Measurements from ENCODE around the gene DISP1. TPM values are rescaled to one million over a fixed set of nuclear protein-coding genes. Genes with fewer than 3 reads are reported as not detected.
A peak's percentile ranks its signal among the peaks of the same experiment; 100 is the strongest.

DISP1 gene
- total RNA-seq, 2 experiments from 2014 or later, result 1.4 to 1.6 TPM

DNA sequence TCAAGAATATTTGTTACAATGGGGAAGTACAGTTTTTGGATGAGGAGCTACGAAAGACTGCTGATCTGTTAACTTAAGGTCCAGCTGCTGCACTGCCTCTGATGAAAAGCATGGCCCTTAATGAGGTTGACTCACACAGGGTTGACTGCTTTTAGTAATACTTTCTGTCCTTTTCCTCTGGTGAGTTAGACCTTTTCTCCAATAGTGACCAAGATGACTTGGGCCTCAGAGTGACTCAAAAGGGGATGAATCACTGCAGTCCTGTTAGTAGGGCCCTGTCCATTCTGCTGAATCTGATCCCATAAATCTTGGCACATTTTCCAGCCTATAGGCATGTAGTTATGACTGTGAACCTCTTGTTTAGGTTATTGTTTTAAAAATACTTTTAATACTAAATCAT lies 2.7 kb downstream of the DISP1 start:
- ChIA-PET CTCF (no interaction called here), POLR2A (no interaction called here)
- H3K4me3 Mint-ChIP-seq, result peak overlapping the region; percentile 49
- Histone ChIP-seq H3K27ac (ENCODE audit: low read depth in 1 of 2, low read length in 2 of 2) (no peak overlapping the region), H3K4me3 (ENCODE audit: low read length) (no peak overlapping the region), H3K27me3 (ENCODE audit: control insufficient read depth in 1 of 2, insufficient read depth in 2 of 2, low read length in 2 of 2) (no peaks in the 10 kb centered on the region), H3K36me3 (ENCODE audit: insufficient read depth, low read length) (no peaks in the 10 kb centered on the region), H3K9me3 (ENCODE audit: control insufficient read depth in 1 of 2, insufficient read depth in 1 of 2, low read length in 2 of 2) (no peaks in the 10 kb centered on the region), H3K4me1 (ENCODE audit: insufficient read depth, low read length) (peaks cover 17% of the 10 kb centered on the region)
- peaks cover 36% of the 10 kb centered on the region for H3K4me1 Mint-ChIP-seq (ENCODE audit: low read depth)
- no peaks in the 10 kb centered on the region for H3K27me3 Mint-ChIP-seq
- no peak overlapping the region for H3K27ac Mint-ChIP-seq
- intact Hi-C loops (cut with DNase I, micrococcal nuclease), result no loop called here
- H3K36me3 Mint-ChIP-seq (ENCODE audit: low read depth), result peaks cover 3% of the 10 kb centered on the region
- no peaks in the 10 kb centered on the region for H3K9me3 Mint-ChIP-seq
- TF ChIP-seq, protein P1, sequence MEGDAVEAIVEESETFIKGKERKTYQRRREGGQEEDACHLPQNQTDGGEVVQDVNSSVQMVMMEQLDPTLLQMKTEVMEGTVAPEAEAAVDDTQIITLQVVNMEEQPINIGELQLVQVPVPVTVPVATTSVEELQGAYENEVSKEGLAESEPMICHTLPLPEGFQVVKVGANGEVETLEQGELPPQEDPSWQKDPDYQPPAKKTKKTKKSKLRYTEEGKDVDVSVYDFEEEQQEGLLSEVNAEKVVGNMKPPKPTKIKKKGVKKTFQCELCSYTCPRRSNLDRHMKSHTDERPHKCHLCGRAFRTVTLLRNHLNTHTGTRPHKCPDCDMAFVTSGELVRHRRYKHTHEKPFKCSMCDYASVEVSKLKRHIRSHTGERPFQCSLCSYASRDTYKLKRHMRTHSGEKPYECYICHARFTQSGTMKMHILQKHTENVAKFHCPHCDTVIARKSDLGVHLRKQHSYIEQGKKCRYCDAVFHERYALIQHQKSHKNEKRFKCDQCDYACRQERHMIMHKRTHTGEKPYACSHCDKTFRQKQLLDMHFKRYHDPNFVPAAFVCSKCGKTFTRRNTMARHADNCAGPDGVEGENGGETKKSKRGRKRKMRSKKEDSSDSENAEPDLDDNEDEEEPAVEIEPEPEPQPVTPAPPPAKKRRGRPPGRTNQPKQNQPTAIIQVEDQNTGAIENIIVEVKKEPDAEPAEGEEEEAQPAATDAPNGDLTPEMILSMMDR (IDR thresholded peaks at IDR 0.05), result no peak
- DNase-seq, result peak in 2 of 14 experiments; percentile 13 to 25
- ATAC-seq (ENCODE audit: poor library complexity), result no peak

DNA sequence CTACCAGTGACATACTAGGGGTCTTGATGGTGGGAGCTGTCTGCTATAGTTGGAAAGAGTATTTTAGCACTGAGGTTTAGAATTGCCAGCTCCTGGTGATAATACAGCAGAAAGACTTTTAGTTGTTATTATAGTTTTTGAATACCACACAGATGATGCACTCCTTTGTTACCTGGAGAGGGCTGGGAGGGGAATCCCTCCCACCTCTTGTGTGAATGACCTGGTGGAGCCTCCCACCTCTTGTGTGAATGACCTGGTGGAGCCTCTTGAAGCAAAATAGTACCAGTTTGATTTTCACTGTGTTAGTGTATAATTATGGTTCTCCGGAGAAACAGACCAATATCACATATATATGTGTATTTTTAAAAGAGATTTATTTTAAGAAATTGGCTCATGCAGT lies 3.3 kb downstream of the DISP1 start:
- Histone ChIP-seq H3K9me3 (ENCODE audit: control insufficient read depth in 1 of 2, insufficient read depth in 1 of 2, low read length in 2 of 2) (no peaks in the 10 kb centered on the region), H3K4me1 (ENCODE audit: insufficient read depth, low read length) (peaks cover 17% of the 10 kb centered on the region), H3K27ac (ENCODE audit: low read depth in 1 of 2, low read length in 2 of 2) (no peak overlapping the region), H3K36me3 (ENCODE audit: insufficient read depth, low read length) (no peaks in the 10 kb centered on the region), H3K27me3 (ENCODE audit: control insufficient read depth in 1 of 2, insufficient read depth in 2 of 2, low read length in 2 of 2) (no peaks in the 10 kb centered on the region), H3K4me3 (ENCODE audit: low read length) (no peak overlapping the region)
- TF ChIP-seq, protein P1 (IDR thresholded peaks at IDR 0.05), result no peak
- intact Hi-C loops (cut with DNase I, micrococcal nuclease), result no loop called here
- Mint-ChIP-seq H3K4me3 (no peak overlapping the region), H3K4me1 (ENCODE audit: low read depth) (peaks cover 39% of the 10 kb centered on the region), H3K9me3 (no peaks in the 10 kb centered on the region), H3K36me3 (ENCODE audit: low read depth) (peaks cover 3% of the 10 kb centered on the region), H3K27ac (no peak overlapping the region), H3K27me3 (no peaks in the 10 kb centered on the region)
- CTCF ChIA-PET, result no interaction called here
- DNase-seq (no peak), ATAC-seq (ENCODE audit: poor library complexity) (no peak)
- POLR2A ChIA-PET, result no interaction called here

DNA sequence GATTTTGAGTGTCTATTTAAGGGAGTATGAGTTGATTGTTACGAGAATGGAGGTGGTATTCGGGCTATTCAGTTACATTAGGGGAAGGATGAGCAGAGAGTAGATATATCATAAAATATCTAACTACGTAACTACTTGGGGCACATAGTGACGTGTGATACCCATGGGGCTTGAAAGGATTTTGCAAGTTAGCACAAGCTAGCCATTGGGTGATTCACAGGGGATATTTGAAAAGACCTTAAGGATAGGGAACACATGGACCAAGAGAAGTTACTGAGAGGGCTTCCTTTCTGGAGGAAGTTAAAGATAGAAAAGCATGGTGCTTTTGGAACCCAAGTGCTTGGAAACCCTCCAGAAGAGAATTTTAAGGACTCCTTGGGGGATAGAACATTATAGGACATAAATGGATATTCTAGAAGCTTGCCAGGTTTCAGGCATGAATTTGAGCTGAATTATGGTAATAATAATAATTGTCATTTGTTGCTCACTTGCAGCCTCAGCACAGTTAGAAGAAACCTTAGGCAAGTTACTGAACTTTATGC lies 5.4 kb downstream of the DISP1 start:
- no peak for DNase-seq
- Histone ChIP-seq H3K27me3 (ENCODE audit: control insufficient read depth in 1 of 2, insufficient read depth in 2 of 2, low read length in 2 of 2) (no peaks in the 10 kb centered on the region), H3K9me3 (ENCODE audit: control insufficient read depth in 1 of 2, insufficient read depth in 1 of 2, low read length in 2 of 2) (no peaks in the 10 kb centered on the region), H3K27ac (ENCODE audit: low read depth in 1 of 2, low read length in 2 of 2) (no peak overlapping the region), H3K4me1 (ENCODE audit: insufficient read depth, low read length) (peaks cover 5% of the 10 kb centered on the region), H3K4me3 (ENCODE audit: low read length) (no peak overlapping the region), H3K36me3 (ENCODE audit: insufficient read depth, low read length) (no peaks in the 10 kb centered on the region)
- Mint-ChIP-seq H3K27me3 (no peaks in the 10 kb centered on the region), H3K9me3 (no peaks in the 10 kb centered on the region), H3K4me1 (ENCODE audit: low read depth) (peaks cover 32% of the 10 kb centered on the region), H3K27ac (no peak overlapping the region), H3K4me3 (no peak overlapping the region), H3K36me3 (ENCODE audit: low read depth) (peaks cover under 1% of the 10 kb centered on the region)
- POLR2A ChIA-PET, result interaction anchor here (0.6 kb wide), 1 partner anchor 18 kb away, joined by 3 read pairs; no protein-coding TSS in a partner anchor
- no peak for ATAC-seq (ENCODE audit: poor library complexity)
- CTCF ChIA-PET, result interaction anchor here (0.7 kb wide), 1 partner anchor 13 kb away, joined by 3 read pairs; no protein-coding TSS in a partner anchor
- TF ChIP-seq, protein P1 (IDR thresholded peaks at IDR 0.05), result no peak
- intact Hi-C loops (cut with DNase I, micrococcal nuclease), result no loop called here
